RWPE1 (cell line): ENCODE data around the gene ZNF280D.

ENCODE experiments used
- CTCF ChIA-PET: fragments of 350-600 bp; sonication (Branson Sonifier 250); formaldehyde crosslinking; extraction: SDS; loops from one replicate; lab custom pipeline; 2021; lab: Yijun Ruan, JAX
- POLR2A ChIA-PET: fragments of 400-600 bp; formaldehyde crosslinking; extraction: SDS; loops from one replicate; lab custom pipeline; 2020; ENCODE audit warnings: antibody characterized with exemption; ENCODE audit not compliant: low non-redundant PET; lab: Yijun Ruan, JAX
- DNase-seq: peaks from one replicate; pipeline ENCODE4 v3.0.0; 2012; ENCODE audit warnings: low spot score
- H3K27ac ChIP-seq: fragments of 450-650 bp; 2 replicates; pipeline ENCODE4 v1.5.1; 2017
- CTCF ChIP-seq: fragments of 450-650 bp; conservative IDR thresholded peaks from 2 replicates; pipeline ENCODE4 v1.5.1; 2017; ENCODE audit warnings: low read depth, mild to moderate bottlenecking

Gene ZNF280D

DNA sequence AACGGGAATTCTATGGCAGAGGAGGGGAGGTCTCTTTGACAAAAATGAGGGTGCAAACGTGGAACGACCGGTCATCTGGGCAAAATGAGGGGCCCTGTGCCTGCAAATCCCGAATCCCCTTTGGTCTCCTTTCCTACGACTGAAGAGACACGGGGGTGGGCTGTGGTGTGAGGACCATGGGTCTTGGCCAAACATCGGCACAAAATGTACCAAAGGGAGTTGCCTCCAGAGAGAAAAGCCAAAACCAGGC is 498 bp downstream of the ZNF280D start:
- no peak for DNase-seq
- TF ChIP-seq CTCF: no peak
- ChIA-PET POLR2A (interaction anchor here (0.7 kb wide), 1 partner anchor 475 kb away, joined by 3 read pairs; no protein-coding TSS in a partner anchor), CTCF (interaction anchor here (0.6 to 1.0 kb wide), 2 partner anchors 232 to 574 kb away, joined by 3 read pairs; no protein-coding TSS in a partner anchor)
- H3K27ac ChIP-seq: peak overlapping the region; percentile 94

DNA sequence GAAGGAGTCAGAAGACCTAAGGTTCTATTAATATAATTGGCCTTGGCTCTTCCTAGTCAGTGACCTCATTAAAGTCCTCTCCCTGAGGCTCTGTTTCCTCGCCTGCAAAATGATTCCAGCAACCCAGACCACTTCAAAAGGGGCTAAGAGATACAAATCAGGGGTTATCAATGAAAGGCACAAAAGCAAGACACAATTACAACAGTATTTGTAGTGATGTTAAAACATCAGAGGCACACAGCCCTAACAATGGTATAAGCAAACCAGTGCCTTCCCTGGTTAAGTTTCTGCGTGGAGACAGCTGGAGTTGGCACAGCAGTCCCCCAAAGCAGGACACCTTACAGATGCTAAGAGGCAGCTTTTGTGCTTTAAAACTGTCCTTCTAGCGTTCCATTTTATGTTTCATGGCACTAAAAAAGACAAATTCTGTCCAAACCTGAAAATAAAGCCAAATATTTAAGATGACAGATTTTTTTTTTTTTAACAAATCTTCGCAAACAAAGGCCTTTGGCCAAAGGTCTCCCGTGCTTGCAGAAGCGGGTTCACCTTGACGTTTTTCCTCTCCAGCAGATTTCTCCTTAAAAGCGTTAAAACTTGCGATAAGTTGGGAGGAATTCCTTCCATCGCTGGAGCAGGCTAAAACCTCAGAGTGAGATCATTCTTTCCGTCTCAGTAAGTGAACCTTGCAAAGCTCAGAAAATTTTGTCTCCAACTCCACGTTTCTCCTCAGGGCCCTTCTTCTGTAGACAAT is 999 bp downstream of the ZNF280D start:
- TF ChIP-seq CTCF: no peak
- DNase-seq: peak; percentile 8
- peak overlapping the region; percentile 94 for H3K27ac ChIP-seq
- ChIA-PET CTCF (interaction anchor here (0.5 to 1.0 kb wide), 3 partner anchors 232 to 609 kb away, joined by 3 read pairs; no protein-coding TSS in a partner anchor), POLR2A (interaction anchor here (0.7 kb wide), 2 partner anchors 33 to 475 kb away, joined by 3 to 4 read pairs; no protein-coding TSS in a partner anchor)

DNA sequence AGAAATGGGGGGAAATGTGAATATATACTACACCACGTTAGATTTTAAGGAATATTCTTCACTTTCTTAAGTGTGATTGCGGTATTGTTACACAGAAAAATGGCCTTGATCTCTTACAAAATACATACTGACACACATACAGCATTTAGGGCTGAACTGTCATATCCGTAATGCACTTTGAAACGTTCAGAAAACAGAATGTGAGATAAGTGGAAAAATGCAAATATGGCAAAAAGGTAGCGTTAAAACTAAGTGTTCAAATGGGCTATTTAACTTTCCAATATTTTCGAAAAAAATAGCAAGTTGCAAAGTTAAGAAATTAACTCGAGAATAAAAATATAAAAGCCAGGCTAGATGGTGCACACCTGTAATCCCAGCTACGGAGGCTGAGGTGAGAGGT is 1.8 kb downstream of the ZNF280D start:
- DNase-seq: no peak
- no peak for TF ChIP-seq CTCF
- H3K27ac ChIP-seq: no peak overlapping the region
- ChIA-PET POLR2A (no interaction called here), CTCF (no interaction called here)

GRCh38 chr15:56729561-56729960 is 3.7 kb downstream of the ZNF280D start:
- no peak for TF ChIP-seq CTCF
- ChIA-PET POLR2A (no interaction called here), CTCF (no interaction called here)
- DNase-seq: no peak
- no peak overlapping the region for H3K27ac ChIP-seq

DNA sequence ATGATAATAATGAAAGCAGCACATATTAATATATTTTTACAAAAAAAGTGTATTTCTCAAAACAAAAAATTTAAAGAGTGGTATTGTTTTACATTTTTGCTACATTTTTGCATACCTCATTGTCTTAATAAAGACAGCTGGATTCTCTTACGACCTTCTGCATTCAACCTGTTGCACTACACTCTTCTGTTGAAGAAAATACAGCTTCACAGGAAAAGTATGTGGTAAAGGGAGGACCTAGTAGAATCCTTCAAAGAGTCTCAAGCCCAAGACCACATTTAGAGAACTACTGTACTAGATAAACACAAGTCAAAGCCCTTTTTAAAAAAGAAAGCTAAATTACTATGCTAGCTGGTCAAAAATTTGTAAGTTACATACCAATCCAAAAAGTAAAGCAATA is 7.9 kb downstream of the ZNF280D start:
- CTCF ChIA-PET: interaction anchor here (0.7 kb wide), 1 partner anchor 1290 kb away, joined by 4 read pairs; no protein-coding TSS in a partner anchor
- POLR2A ChIA-PET: no interaction called here

DNA sequence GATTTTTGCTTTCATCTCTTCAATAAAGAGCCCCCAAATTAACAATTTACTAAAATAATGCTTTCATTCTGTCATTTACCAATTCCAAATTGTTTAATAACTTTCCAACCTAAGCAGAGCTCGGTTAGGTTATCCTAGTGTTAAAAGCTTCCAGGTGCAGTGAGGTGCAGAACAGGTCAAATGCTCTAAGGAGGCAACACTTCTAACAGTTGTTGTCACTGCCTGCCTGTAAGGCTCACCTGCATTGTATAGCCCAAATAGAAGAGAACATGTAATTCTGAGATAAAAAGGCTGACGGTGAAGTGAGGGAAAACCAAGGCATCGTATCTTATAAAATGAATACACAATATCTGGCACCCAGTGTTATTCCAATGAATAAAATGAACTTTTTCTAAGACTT is 9.1 kb downstream of the ZNF280D start:
- no peak overlapping the region for H3K27ac ChIP-seq
- no peak for DNase-seq
- TF ChIP-seq CTCF: no peak
- CTCF ChIA-PET: no interaction called here
- POLR2A ChIA-PET: no interaction called here

More for the DNA sequence above, 7.9 kb downstream of the ZNF280D start:
- no peak for TF ChIP-seq CTCF
- H3K27ac ChIP-seq: no peak overlapping the region
- no peak for DNase-seq
